Spleen (tissue), 11 donors: ENCODE measurements around the gene NGEF. TPM values are rescaled to one million over a fixed set of nuclear protein-coding genes. Genes with fewer than 3 reads are reported as not detected.

Source experiments
- DNase-seq: peaks from one replicate; pipeline ENCODE4 v3.0.0-alpha.2; 2020
- H3K27ac ChIP-seq, 8 donors: fragments of 200-600 bp; sonication (generic) in 7 of 8; 1 replicate in 4 of 8; 2 replicates in 4 of 8; pipeline versions ENCODE4 v1.5.0 to v1.8.0; 2016 to 2021; ENCODE audit warnings: inconsistent platforms in 4 of 8, mild to moderate bottlenecking in 4 of 8, moderate library complexity in 1 of 8
- H3K27me3 ChIP-seq, 7 donors: fragments of 200-600 bp; sonication (generic) in 6 of 7; replicated peaks in 1 of 7; 1 replicate in 4 of 7; 2 replicates in 3 of 7; pipeline versions ENCODE4 v1.5.0 to v1.8.0; 2016 to 2021; ENCODE audit warnings: inconsistent platforms in 3 of 7, mild to moderate bottlenecking in 1 of 7
- H3K36me3 ChIP-seq, 6 donors: fragments of 200-600 bp; sonication (generic) in 5 of 6; 1 replicate in 4 of 6; 2 replicates in 2 of 6; pipeline versions ENCODE4 v1.5.0 to v1.8.0; 2016 to 2021; ENCODE audit warnings: inconsistent platforms in 2 of 6
- H3K4me1 ChIP-seq, 6 donors: fragments of 200-600 bp; sonication (generic) in 5 of 6; 1 replicate in 3 of 6; 2 replicates in 3 of 6; pipeline versions ENCODE4 v1.5.0 to v1.8.0; 2016 to 2021; ENCODE audit warnings: inconsistent platforms in 3 of 6
- H3K4me3 ChIP-seq, 8 donors: fragments of 200-600 bp; sonication (generic) in 7 of 8; 1 replicate in 4 of 8; 2 replicates in 4 of 8; pipeline versions ENCODE4 v1.5.0 to v1.8.0; 2016 to 2021; ENCODE audit warnings: inconsistent platforms in 4 of 8, mild to moderate bottlenecking in 4 of 8, moderate library complexity in 2 of 8
- H3K9me3 ChIP-seq, 8 donors: fragments of 200-600 bp; sonication (generic) in 7 of 8; 1 replicate in 4 of 8; 2 replicates in 4 of 8; pipeline versions ENCODE4 v1.5.0 to v1.8.0; 2016 to 2021; ENCODE audit warnings: inconsistent platforms in 4 of 8
- CTCF ChIP-seq, 11 experiments: fragments of 200-600 bp in 7 of 11; fragments of 450-650 bp in 4 of 11; sonication (generic) in 4 of 11; IDR thresholded peaks in 8 of 11; conservative IDR thresholded peaks in 3 of 11; 1 replicate in 7 of 11; 2 replicates in 4 of 11; pipeline versions ENCODE4 v1.4.0 to v1.8.0; 2016 to 2021; ENCODE audit warnings: antibody characterized with exemption in 11 of 11, inconsistent platforms in 4 of 11, mild to moderate bottlenecking in 1 of 11
- POLR2A ChIP-seq, 3 donors: fragments of 450-650 bp; IDR thresholded peaks; one replicate each; pipeline ENCODE4 v1.5.1; 2017; ENCODE audit warnings: antibody characterized with exemption in 3 of 3, mild to moderate bottlenecking in 1 of 3
- POLR2AphosphoS5 ChIP-seq, 3 donors: sonication (generic); formaldehyde crosslinking; IDR thresholded peaks; one replicate each; pipeline ENCODE4 v1.5.1; 2017; ENCODE audit warnings: antibody characterized with exemption in 3 of 3
- WGBS, 5 donors: extraction: QIAGEN DNeasy Blood & Tissue Kit in 3 of 5; methylation state at CpG; one replicate each; pipeline versions ENCODE4 v1.1.5 to v1.1.7; 2013 to 2018; 5-methylcytosine and 5-hydroxymethylcytosine counted together
- intact Hi-C: fragments of 100-400 bp; cut with DNase I; formaldehyde crosslinking; loops from one replicate; pipeline ENCODE4 v1.15.0; 2023; ENCODE audit warnings: low total_unique reads
- polyA plus RNA-seq, 3 donors: library from polyadenylated mRNA; stranded (reverse); fragments of 200-250 nt; gene quantifications; one replicate each; pipeline ENCODE4 v1.2.1, GENCODE V29; 2013
- total RNA-seq, 7 donors: library from RNA; depleted of rRNA in 3 of 7; stranded (reverse); fragments of >200 nt in 3 of 7; fragmentation: NEBNext Ultra II Directional in 4 of 7; extraction: Animal tissue kit (Norgen Biotek cat#: 25700) in 4 of 7; gene quantifications; one replicate each; pipeline versions ENCODE4 v1.1.0 to v1.2.1, GENCODE V29; 2016 to 2021
- donor health status: healthy with polysubstance abuse.
- donor health status: DM: no; HTN: no; CAD: no; lungs with moderate emphysema.
- donor health status: DM: no; HTN: no; CAD: no.
- donor health status: Bipolar disorder and iron deficiency.
- donor health status: healthy.
- donor health status: DM: no; HTN: no; CAD: no.
- donor health status: DM: yes; HTN: yes; CAD: no.

The NGEF gene
- total and polyA plus RNA-seq, 10 donors, result 0.23 to 0.79 (median 0.43) TPM; not detected in 5

GRCh38 chr2:232942831-232943230 is 70.2 kb downstream of the NGEF start:
- no peaks in the 10 kb centered on the region for H3K27me3 ChIP-seq
- H3K4me1 ChIP-seq, result no peaks in the 10 kb centered on the region
- DNase-seq, result no peak
- H3K9me3 ChIP-seq, result peaks cover 0 to 11% (median 2%) of the 10 kb centered on the region in 8 donors
- 59 to 78% (median 73%) methylated on average over 3 of the region's 3 CpGs for WGBS, 5 donors
- H3K4me3 ChIP-seq, result no peak overlapping the region
- intact Hi-C loops, result no loop called here
- H3K36me3 ChIP-seq, result no peaks in the 10 kb centered on the region
- no peak overlapping the region for H3K27ac ChIP-seq
- TF ChIP-seq POLR2A (IDR thresholded peaks at IDR 0.05) (no peak), CTCF (IDR thresholded peaks at IDR 0.05 in 8 of 11, conservative IDR thresholded peaks at IDR 0.05 in 3 of 11) (no peak), POLR2AphosphoS5 (IDR thresholded peaks at IDR 0.05) (no peak)

- Histone ChIP-seq H3K9me3 (peaks cover 0 to 11% (median 2%) of the 10 kb centered on the region in 8 donors), H3K27me3 (no peaks in the 10 kb centered on the region), H3K4me3 (no peak overlapping the region), H3K36me3 (no peaks in the 10 kb centered on the region), H3K4me1 (no peaks in the 10 kb centered on the region), H3K27ac (no peak overlapping the region)
- no peak for DNase-seq
- intact Hi-C loops, result no loop called here
- 79 to 88% (median 86%) methylated on average over 10 of the region's 10 CpGs for WGBS, 5 donors
- TF ChIP-seq POLR2A (IDR thresholded peaks at IDR 0.05), result no peak
Measured at GRCh38 chr2:232941912-232942594, 71.0 kb downstream of the NGEF start.

- H3K27ac ChIP-seq, result no peak overlapping the region
- no peaks in the 10 kb centered on the region for H3K4me1 ChIP-seq
- intact Hi-C loops, result no loop called here
- H3K4me3 ChIP-seq, result no peak overlapping the region
- no peaks in the 10 kb centered on the region for H3K36me3 ChIP-seq
- no peak for DNase-seq
- WGBS, 5 donors, result 65 to 83% (median 78%) methylated on average over 8 of the region's 8 CpGs
- H3K9me3 ChIP-seq, result peaks cover 0 to 11% (median 2%) of the 10 kb centered on the region in 8 donors
- TF ChIP-seq POLR2AphosphoS5 (IDR thresholded peaks at IDR 0.05), result no peak
- no peaks in the 10 kb centered on the region for H3K27me3 ChIP-seq
Measured at GRCh38 chr2:232941400-232941799, 71.7 kb downstream of the NGEF start.

- TF ChIP-seq POLR2AphosphoS5 (IDR thresholded peaks at IDR 0.05), result no peak
- no peak for TF ChIP-seq POLR2A (IDR thresholded peaks at IDR 0.05)
- no peak for TF ChIP-seq CTCF (IDR thresholded peaks at IDR 0.05 in 8 of 11, conservative IDR thresholded peaks at IDR 0.05 in 3 of 11)
- 93 to 97% (median 94%) methylated on average over 5 of the region's 5 CpGs for WGBS, 5 donors
- no peaks in the 10 kb centered on the region for H3K4me1 ChIP-seq
- no peak for DNase-seq
- no peaks in the 10 kb centered on the region for H3K36me3 ChIP-seq
- no peaks in the 10 kb centered on the region for H3K27me3 ChIP-seq
- intact Hi-C loops, result no loop called here
- H3K27ac ChIP-seq, result no peak overlapping the region
- H3K4me3 ChIP-seq, result no peak overlapping the region
- H3K9me3 ChIP-seq, result peaks cover 0 to 11% (median 2%) of the 10 kb centered on the region in 8 donors
Measured at GRCh38 chr2:232940724-232941123, 72.3 kb downstream of the NGEF start.

GRCh38 chr2:232937278-232937906 is 75.7 kb downstream of the NGEF start:
- 55 to 75% (median 61%) methylated on average over 5 of the region's 5 CpGs for WGBS, 5 donors
- no peak overlapping the region for H3K4me3 ChIP-seq
- peaks cover 0 to 16% (median 0%) of the 10 kb centered on the region in 7 donors for H3K27me3 ChIP-seq
- TF ChIP-seq CTCF (IDR thresholded peaks at IDR 0.05 in 8 of 11, conservative IDR thresholded peaks at IDR 0.05 in 3 of 11), result no peak
- TF ChIP-seq POLR2AphosphoS5 (IDR thresholded peaks at IDR 0.05), result no peak
- H3K9me3 ChIP-seq, result peaks cover 0 to 11% (median 2%) of the 10 kb centered on the region in 8 donors
- no peak overlapping the region for H3K27ac ChIP-seq
- H3K36me3 ChIP-seq, result no peaks in the 10 kb centered on the region
- intact Hi-C loops, result no loop called here
- H3K4me1 ChIP-seq, result no peaks in the 10 kb centered on the region
- DNase-seq, result no peak
